ENCODE data around the gene NUDCD3.

The NUDCD3 gene

DNA sequence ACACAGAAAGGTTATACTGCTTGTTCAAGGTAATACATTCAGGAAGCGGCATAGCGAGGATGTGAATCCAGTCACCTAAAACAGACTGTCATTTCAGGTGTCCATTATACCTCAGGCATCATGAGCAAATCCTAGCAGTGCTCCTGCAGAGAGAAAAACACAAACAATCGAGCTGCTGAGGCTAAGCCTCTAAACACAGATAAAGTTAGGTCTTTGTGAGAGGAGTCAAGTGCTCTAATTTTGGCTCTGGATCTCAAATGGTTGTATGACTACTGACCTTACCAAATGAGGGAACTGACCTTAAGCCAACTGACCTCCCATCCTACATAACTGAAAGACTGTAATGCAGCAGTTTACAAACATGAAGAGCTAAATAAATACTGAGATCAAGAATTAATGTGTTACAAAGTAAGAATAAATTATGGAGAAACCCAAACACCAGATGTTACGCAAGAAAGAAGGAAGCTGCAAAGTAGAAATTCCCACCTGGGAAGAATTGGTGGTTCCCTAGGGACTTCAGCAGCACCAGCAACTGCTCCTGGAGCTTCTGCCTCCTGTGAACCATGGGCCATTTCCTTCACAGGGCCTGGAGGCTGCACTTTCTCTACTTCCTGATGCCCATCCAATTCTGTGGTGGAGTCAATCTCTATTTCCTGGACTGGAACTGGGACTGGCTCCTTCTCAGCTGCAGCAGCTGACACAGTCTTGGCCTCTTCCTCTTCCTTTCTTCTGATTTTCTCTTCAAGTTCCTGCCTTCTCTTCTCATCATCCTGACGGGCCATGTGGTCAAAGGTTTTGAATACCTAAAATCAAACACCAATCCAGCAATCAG is 5.8 kb downstream of the NUDCD3 start:
- no peaks in the 10 kb centered on the region for H3K27me3 ChIP-seq (ENCODE audit: control insufficient read depth in 1 of 2, insufficient read depth in 2 of 2, low read length in 2 of 2)
- H3K4me1 ChIP-seq (ENCODE audit: control insufficient read depth in 1 of 2, insufficient read depth in 2 of 2, low read length in 2 of 2) = peaks cover 28 to 32% of the 10 kb centered on the region in 2 donors
- H3K9me3 ChIP-seq (ENCODE audit: control insufficient read depth in 1 of 2, low read length in 2 of 2) = no peaks in the 10 kb centered on the region
- H3K36me3 ChIP-seq (ENCODE audit: control insufficient read depth in 1 of 2, insufficient read depth in 2 of 2, low read length in 2 of 2) = peaks cover 32 to 51% of the 10 kb centered on the region in 2 donors
- H3K4me3 ChIP-seq (ENCODE audit: low read depth in 1 of 2, low read length in 2 of 2) = no peak overlapping the region
- H3K9ac ChIP-seq (ENCODE audit: low read depth in 1 of 2, low read length in 2 of 2) = no peak overlapping the region
- no peak overlapping the region for H3K27ac ChIP-seq (ENCODE audit: low read depth, low read length)

DNA sequence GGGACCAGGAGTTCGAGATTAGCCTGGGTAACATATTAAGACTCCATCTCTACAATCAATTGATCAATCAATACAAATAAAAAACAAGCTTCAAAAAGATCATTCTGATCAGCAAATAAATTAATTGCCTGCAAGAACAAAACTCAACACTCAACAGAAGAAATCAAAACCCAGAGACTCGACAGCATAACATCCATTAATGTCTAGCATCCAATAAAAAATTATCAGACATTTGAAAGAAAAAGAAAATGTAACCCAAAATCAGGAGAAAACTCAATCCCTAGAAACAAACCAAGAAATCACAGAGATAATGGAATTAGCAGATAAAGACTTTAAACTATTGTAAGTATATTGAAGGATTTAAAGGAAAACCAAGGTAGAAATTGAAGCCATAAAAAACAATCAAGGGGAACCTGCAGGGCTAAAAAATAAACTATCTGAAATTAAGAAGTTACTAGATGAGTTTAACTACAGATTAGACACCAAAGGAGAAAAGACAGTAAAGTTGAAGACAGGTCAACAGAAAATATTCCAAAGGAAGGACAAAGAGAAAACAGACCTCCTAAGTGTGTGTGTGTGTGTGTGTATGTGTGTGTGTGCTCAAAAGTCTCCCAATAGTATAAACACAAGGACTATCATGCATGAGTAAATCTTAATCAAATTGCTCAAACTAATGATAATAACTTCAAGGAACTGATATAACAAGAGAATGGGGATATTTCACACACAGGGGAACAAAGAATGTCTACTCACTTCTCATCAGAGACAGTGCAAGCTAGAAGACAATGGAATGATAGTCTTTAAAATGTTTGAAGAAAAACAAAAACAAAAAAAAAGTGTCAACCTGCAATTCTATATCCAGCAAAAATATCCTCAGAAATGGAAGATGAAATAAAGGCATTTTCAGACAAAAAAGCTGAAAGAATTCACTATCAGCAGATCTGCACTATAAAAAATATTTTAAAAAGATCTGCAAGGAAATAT is 7.7 kb downstream of the NUDCD3 start:
- no peak overlapping the region for H3K9ac ChIP-seq (ENCODE audit: low read depth in 1 of 2, low read length in 2 of 2)
- H3K9me3 ChIP-seq (ENCODE audit: control insufficient read depth in 1 of 2, low read length in 2 of 2) = no peaks in the 10 kb centered on the region
- H3K27ac ChIP-seq (ENCODE audit: low read depth, low read length) = no peak overlapping the region
- no peaks in the 10 kb centered on the region for H3K27me3 ChIP-seq (ENCODE audit: control insufficient read depth in 1 of 2, insufficient read depth in 2 of 2, low read length in 2 of 2)
- peaks cover 35 to 64% of the 10 kb centered on the region in 2 donors for H3K36me3 ChIP-seq (ENCODE audit: control insufficient read depth in 1 of 2, insufficient read depth in 2 of 2, low read length in 2 of 2)
- H3K4me1 ChIP-seq (ENCODE audit: control insufficient read depth in 1 of 2, insufficient read depth in 2 of 2, low read length in 2 of 2) = peaks cover 13 to 19% of the 10 kb centered on the region in 2 donors
- H3K4me3 ChIP-seq (ENCODE audit: low read depth in 1 of 2, low read length in 2 of 2) = no peak overlapping the region

DNA sequence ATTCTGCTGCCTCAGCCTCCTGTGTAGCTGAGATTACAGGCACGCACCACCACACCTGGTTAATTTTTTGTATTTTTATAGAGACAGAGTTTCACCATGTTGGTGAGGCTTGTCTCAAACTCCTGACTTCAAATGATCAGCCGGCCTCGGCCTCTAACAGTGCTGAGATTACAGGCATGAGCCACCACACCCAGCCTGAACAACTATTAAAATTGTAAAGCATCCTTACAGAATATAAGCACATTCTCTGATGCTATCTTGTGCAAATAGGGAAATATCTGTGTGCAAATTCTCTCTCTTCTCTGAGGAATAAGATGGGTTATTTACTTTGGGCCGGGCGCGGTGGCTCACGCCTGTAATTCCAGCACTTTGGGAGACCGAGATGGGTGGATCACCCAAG is 12.5 kb downstream of the NUDCD3 start:
- Histone ChIP-seq H3K4me1 (ENCODE audit: control insufficient read depth in 1 of 2, insufficient read depth in 2 of 2, low read length in 2 of 2) (peaks cover 0 to 4% of the 10 kb centered on the region in 2 donors), H3K9me3 (ENCODE audit: control insufficient read depth in 1 of 2, low read length in 2 of 2) (no peaks in the 10 kb centered on the region), H3K9ac (ENCODE audit: low read depth in 1 of 2, low read length in 2 of 2) (no peak overlapping the region), H3K27me3 (ENCODE audit: control insufficient read depth in 1 of 2, insufficient read depth in 2 of 2, low read length in 2 of 2) (no peaks in the 10 kb centered on the region), H3K4me3 (ENCODE audit: low read depth in 1 of 2, low read length in 2 of 2) (no peak overlapping the region), H3K36me3 (ENCODE audit: control insufficient read depth in 1 of 2, insufficient read depth in 2 of 2, low read length in 2 of 2) (peaks cover 32 to 69% of the 10 kb centered on the region in 2 donors), H3K27ac (ENCODE audit: low read depth, low read length) (no peak overlapping the region)

DNA sequence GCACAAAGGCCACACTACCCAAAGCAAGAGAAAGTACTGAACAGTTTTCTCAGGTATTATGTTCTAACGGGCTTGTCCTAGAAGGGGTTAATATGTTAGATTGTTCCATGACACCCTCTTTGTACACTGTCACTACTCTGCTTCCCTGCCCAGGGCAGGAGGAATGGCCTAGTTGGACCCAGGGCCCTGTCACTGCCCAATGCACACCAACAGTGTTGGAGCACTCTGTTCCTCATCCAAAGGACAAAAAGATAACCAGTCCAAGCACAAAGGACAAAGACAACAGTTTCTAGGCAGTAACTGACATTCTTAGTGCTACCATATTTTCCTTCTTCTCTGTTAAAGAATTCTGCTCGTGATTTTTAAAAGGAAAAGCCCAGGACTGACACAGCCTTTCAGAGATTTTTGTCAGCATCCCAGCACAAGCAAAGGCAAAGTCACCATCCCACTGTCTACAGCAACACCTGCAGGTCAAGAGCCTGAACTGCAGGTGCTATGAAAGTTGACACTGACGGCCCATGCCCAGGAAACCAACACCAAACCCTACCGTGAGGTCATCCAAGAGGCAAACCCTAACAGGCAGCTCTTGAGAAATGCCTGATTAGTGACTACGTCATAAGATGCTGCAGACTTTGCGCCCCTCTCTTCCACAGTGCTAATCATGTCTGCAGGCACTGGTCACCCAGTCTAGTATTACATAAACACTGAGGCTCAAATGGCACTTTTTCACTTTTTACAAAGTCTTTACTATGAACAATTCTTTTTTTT is 13.2 kb downstream of the NUDCD3 start:
- Histone ChIP-seq H3K9ac (ENCODE audit: low read depth in 1 of 2, low read length in 2 of 2) (no peak overlapping the region), H3K27ac (ENCODE audit: low read depth, low read length) (no peak overlapping the region)

DNA sequence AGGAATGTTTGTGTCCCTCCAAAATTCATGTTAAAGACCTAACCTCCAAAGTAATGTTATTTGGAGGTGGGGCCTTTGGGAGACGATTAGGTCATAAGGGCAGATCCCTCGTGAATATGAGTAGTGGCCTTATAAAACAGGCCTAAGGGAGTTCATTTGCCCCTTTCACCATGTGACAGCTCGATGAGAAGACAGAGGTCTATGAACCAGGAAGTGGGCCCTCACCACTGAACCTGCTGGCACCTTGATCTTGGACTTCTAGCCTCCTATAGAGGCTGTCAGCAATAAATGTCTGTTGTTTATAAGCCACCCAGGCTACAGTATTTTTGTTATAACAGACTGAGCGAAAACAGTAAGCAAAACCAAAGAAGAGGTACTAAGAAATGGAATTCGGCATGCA is 14.1 kb downstream of the NUDCD3 start:
- Histone ChIP-seq H3K36me3 (ENCODE audit: control insufficient read depth in 1 of 2, insufficient read depth in 2 of 2, low read length in 2 of 2) (peaks cover 22 to 68% of the 10 kb centered on the region in 2 donors), H3K4me1 (ENCODE audit: control insufficient read depth in 1 of 2, insufficient read depth in 2 of 2, low read length in 2 of 2) (peaks cover 3 to 4% of the 10 kb centered on the region in 2 donors), H3K27ac (ENCODE audit: low read depth, low read length) (no peak overlapping the region), H3K27me3 (ENCODE audit: control insufficient read depth in 1 of 2, insufficient read depth in 2 of 2, low read length in 2 of 2) (no peaks in the 10 kb centered on the region), H3K9ac (ENCODE audit: low read depth in 1 of 2, low read length in 2 of 2) (no peak overlapping the region), H3K4me3 (ENCODE audit: low read depth in 1 of 2, low read length in 2 of 2) (no peak overlapping the region), H3K9me3 (ENCODE audit: control insufficient read depth in 1 of 2, low read length in 2 of 2) (no peaks in the 10 kb centered on the region)

More for the DNA sequence above, 13.2 kb downstream of the NUDCD3 start:
- Histone ChIP-seq H3K4me3 (ENCODE audit: low read depth in 1 of 2, low read length in 2 of 2) (no peak overlapping the region), H3K4me1 (ENCODE audit: control insufficient read depth in 1 of 2, insufficient read depth in 2 of 2, low read length in 2 of 2) (peaks cover 0 to 4% of the 10 kb centered on the region in 2 donors), H3K9me3 (ENCODE audit: control insufficient read depth in 1 of 2, low read length in 2 of 2) (no peaks in the 10 kb centered on the region), H3K36me3 (ENCODE audit: control insufficient read depth in 1 of 2, insufficient read depth in 2 of 2, low read length in 2 of 2) (peaks cover 25 to 68% of the 10 kb centered on the region in 2 donors), H3K27me3 (ENCODE audit: control insufficient read depth in 1 of 2, insufficient read depth in 2 of 2, low read length in 2 of 2) (no peaks in the 10 kb centered on the region)

DNA sequence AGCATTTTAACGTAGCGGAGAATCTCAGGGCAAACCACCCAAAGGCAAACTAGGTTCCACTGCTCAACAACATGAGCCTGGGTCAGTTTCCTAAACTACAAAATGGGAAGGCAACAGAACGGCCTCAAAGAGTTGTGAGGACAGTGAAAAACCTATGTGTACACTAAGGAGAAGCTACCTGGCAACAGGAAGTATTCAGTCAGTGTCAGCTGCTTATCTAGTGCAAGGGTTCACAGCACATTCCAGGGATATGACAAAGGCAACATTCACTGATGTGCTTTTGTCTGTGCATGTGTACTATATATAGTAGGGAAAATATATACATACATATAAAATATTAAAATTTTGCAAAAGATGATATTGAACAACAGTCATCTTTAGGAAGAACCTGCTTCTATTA is 17.2 kb downstream of the NUDCD3 start:
- Histone ChIP-seq H3K27me3 (ENCODE audit: control insufficient read depth in 1 of 2, insufficient read depth in 2 of 2, low read length in 2 of 2) (no peaks in the 10 kb centered on the region), H3K4me3 (ENCODE audit: low read depth in 1 of 2, low read length in 2 of 2) (no peak overlapping the region), H3K9me3 (ENCODE audit: control insufficient read depth in 1 of 2, low read length in 2 of 2) (no peaks in the 10 kb centered on the region), H3K36me3 (ENCODE audit: control insufficient read depth in 1 of 2, insufficient read depth in 2 of 2, low read length in 2 of 2) (peaks cover 18 to 66% of the 10 kb centered on the region in 2 donors), H3K4me1 (ENCODE audit: control insufficient read depth in 1 of 2, insufficient read depth in 2 of 2, low read length in 2 of 2) (peaks cover 5 to 8% of the 10 kb centered on the region in 2 donors), H3K27ac (ENCODE audit: low read depth, low read length) (no peak overlapping the region), H3K9ac (ENCODE audit: low read depth in 1 of 2, low read length in 2 of 2) (no peak overlapping the region)

DNA sequence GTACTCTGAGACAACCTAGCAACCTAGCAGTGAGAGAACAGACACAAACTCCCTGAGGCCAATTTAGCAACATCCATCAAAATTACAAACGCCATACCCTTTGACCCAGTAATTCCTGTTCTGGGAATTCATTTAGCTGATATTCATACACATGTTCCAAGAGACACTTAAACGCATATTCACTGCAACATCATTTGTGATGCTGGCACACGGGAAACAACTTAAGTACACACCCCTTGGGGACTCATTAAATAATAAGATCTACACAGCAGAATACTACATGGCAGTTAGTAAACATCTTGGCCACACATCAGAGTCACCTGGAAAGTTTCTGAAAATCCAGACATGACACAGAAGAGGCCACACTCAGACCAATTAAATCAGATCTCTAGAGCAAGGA is 17.6 kb downstream of the NUDCD3 start:
- Histone ChIP-seq H3K9ac (ENCODE audit: low read depth in 1 of 2, low read length in 2 of 2) (no peak overlapping the region), H3K4me3 (ENCODE audit: low read depth in 1 of 2, low read length in 2 of 2) (no peak overlapping the region), H3K9me3 (ENCODE audit: control insufficient read depth in 1 of 2, low read length in 2 of 2) (no peaks in the 10 kb centered on the region), H3K36me3 (ENCODE audit: control insufficient read depth in 1 of 2, insufficient read depth in 2 of 2, low read length in 2 of 2) (peaks cover 19 to 64% of the 10 kb centered on the region in 2 donors), H3K27me3 (ENCODE audit: control insufficient read depth in 1 of 2, insufficient read depth in 2 of 2, low read length in 2 of 2) (no peaks in the 10 kb centered on the region), H3K27ac (ENCODE audit: low read depth, low read length) (no peak overlapping the region), H3K4me1 (ENCODE audit: control insufficient read depth in 1 of 2, insufficient read depth in 2 of 2, low read length in 2 of 2) (peaks cover 5 to 8% of the 10 kb centered on the region in 2 donors)

DNA sequence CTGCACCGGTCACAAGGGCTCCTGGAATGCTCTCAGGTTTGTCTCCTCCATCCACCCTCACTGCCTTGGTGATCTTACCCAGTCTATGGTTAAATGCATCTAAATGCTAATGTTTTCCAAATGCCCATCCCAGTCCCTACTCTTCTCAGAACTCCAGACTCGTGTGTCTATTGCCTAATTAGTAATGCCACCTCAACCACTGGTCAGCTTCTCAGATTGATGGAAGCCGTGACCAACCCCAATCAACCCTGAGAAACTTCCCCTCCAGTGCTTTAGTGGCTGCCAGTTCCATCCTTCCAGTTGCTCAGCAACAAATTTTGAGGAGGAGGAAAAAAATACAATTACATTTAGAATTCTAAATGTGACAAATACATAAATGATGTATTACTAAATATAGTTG is 18.6 kb downstream of the NUDCD3 start:
- Histone ChIP-seq H3K27ac (ENCODE audit: low read depth, low read length) (no peak overlapping the region), H3K27me3 (ENCODE audit: control insufficient read depth in 1 of 2, insufficient read depth in 2 of 2, low read length in 2 of 2) (no peaks in the 10 kb centered on the region), H3K4me3 (ENCODE audit: low read depth in 1 of 2, low read length in 2 of 2) (no peak overlapping the region), H3K36me3 (ENCODE audit: control insufficient read depth in 1 of 2, insufficient read depth in 2 of 2, low read length in 2 of 2) (peaks cover 22 to 63% of the 10 kb centered on the region in 2 donors), H3K4me1 (ENCODE audit: control insufficient read depth in 1 of 2, insufficient read depth in 2 of 2, low read length in 2 of 2) (peaks cover 5 to 8% of the 10 kb centered on the region in 2 donors), H3K9ac (ENCODE audit: low read depth in 1 of 2, low read length in 2 of 2) (no peak overlapping the region), H3K9me3 (ENCODE audit: control insufficient read depth in 1 of 2, low read length in 2 of 2) (no peaks in the 10 kb centered on the region)

DNA sequence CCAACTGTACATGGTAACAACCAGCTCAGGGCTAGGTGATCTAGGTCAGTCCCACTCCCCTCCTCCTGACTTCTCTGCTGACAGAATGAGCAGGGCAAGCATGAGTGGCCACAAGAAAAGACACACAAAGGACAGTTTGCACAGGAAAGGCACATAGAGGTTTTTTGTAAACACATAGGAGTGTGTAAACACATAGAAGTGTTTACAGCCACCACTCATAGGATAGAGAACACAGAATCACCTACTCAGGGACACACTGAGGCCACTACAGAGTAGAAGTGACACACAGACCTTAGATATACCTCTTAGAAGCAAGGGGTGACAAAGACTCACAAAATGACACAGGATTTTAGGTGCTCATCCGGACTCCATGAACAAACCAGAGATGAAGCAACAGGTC is 19.0 kb downstream of the NUDCD3 start:
- Histone ChIP-seq H3K4me3 (ENCODE audit: low read depth in 1 of 2, low read length in 2 of 2) (no peak overlapping the region), H3K9ac (ENCODE audit: low read depth in 1 of 2, low read length in 2 of 2) (no peak overlapping the region), H3K9me3 (ENCODE audit: control insufficient read depth in 1 of 2, low read length in 2 of 2) (no peaks in the 10 kb centered on the region), H3K27ac (ENCODE audit: low read depth, low read length) (no peak overlapping the region), H3K27me3 (ENCODE audit: control insufficient read depth in 1 of 2, insufficient read depth in 2 of 2, low read length in 2 of 2) (no peaks in the 10 kb centered on the region), H3K4me1 (ENCODE audit: control insufficient read depth in 1 of 2, insufficient read depth in 2 of 2, low read length in 2 of 2) (peaks cover 5 to 8% of the 10 kb centered on the region in 2 donors), H3K36me3 (ENCODE audit: control insufficient read depth in 1 of 2, insufficient read depth in 2 of 2, low read length in 2 of 2) (peaks cover 21 to 64% of the 10 kb centered on the region in 2 donors)

Measured in duodenal mucosa (tissue), 2 donors.